Measurements from ENCODE around the gene RALB. TPM values are rescaled to one million over a fixed set of nuclear protein-coding genes. Genes with fewer than 3 reads are reported as not detected.

Gene RALB
- total RNA-seq, 1 donor from 2014 or later, result 65.0 TPM

- peak overlapping the region; percentile 18 for H3K27ac Mint-ChIP-seq
- no peak overlapping the region for H3K4me3 Mint-ChIP-seq (ENCODE audit: low read depth)
- no peaks in the 10 kb centered on the region for H3K9me3 Mint-ChIP-seq
- H3K36me3 Mint-ChIP-seq (ENCODE audit: low read depth), result peaks cover 62% of the 10 kb centered on the region
- no peaks in the 10 kb centered on the region for H3K27me3 Mint-ChIP-seq (ENCODE audit: low read depth)
- no peak for DNase-seq (ENCODE audit: low spot score)
- H3K4me1 Mint-ChIP-seq (ENCODE audit: low read depth), result peaks cover 35% of the 10 kb centered on the region
- intact Hi-C loops (cut with micrococcal nuclease), result no loop called here
Measured at GRCh38 chr2:120283649-120284048, 31.0 kb downstream of the RALB start.

GRCh38 chr2:120285056-120285455, 32.4 kb downstream of the RALB start:
- H3K36me3 Mint-ChIP-seq (ENCODE audit: low read depth), result peaks cover 62% of the 10 kb centered on the region
- H3K9me3 Mint-ChIP-seq, result no peaks in the 10 kb centered on the region
- H3K4me1 Mint-ChIP-seq (ENCODE audit: low read depth), result peaks cover 45% of the 10 kb centered on the region
- H3K4me3 Mint-ChIP-seq (ENCODE audit: low read depth), result no peak overlapping the region
- intact Hi-C loops (cut with micrococcal nuclease), result no loop called here
- no peak for DNase-seq (ENCODE audit: low spot score)
- no peak overlapping the region for H3K27ac Mint-ChIP-seq
- H3K27me3 Mint-ChIP-seq (ENCODE audit: low read depth), result no peaks in the 10 kb centered on the region

- peak overlapping the region; percentile 91 for H3K27ac Mint-ChIP-seq
- H3K4me1 Mint-ChIP-seq (ENCODE audit: low read depth), result peaks cover 68% of the 10 kb centered on the region
- intact Hi-C loops (cut with micrococcal nuclease), result loop anchor here (1.0 to 2.0 kb wide), 3 partner anchors 20 to 55 kb away; no protein-coding TSS in a partner anchor
- no peaks in the 10 kb centered on the region for H3K9me3 Mint-ChIP-seq
- no peaks in the 10 kb centered on the region for H3K27me3 Mint-ChIP-seq (ENCODE audit: low read depth)
- H3K36me3 Mint-ChIP-seq (ENCODE audit: low read depth), result peaks cover 64% of the 10 kb centered on the region
- DNase-seq (ENCODE audit: low spot score), result peak; percentile 16
- peak overlapping the region; percentile 49 for H3K4me3 Mint-ChIP-seq (ENCODE audit: low read depth)
Measured at GRCh38 chr2:120287183-120288015, 34.7 kb downstream of the RALB start.

- DNase-seq (ENCODE audit: low spot score), result no peak
- intact Hi-C loops (cut with micrococcal nuclease), result no loop called here
- no peaks in the 10 kb centered on the region for H3K27me3 Mint-ChIP-seq (ENCODE audit: low read depth)
- peaks cover 69% of the 10 kb centered on the region for H3K4me1 Mint-ChIP-seq (ENCODE audit: low read depth)
- no peaks in the 10 kb centered on the region for H3K9me3 Mint-ChIP-seq
- peak overlapping the region; percentile 91 for H3K27ac Mint-ChIP-seq
- no peak overlapping the region for H3K4me3 Mint-ChIP-seq (ENCODE audit: low read depth)
- H3K36me3 Mint-ChIP-seq (ENCODE audit: low read depth), result peaks cover 61% of the 10 kb centered on the region
Measured at GRCh38 chr2:120288016-120288373, 35.3 kb downstream of the RALB start.

GRCh38 chr2:120289221-120289906, 36.7 kb downstream of the RALB start:
- H3K36me3 Mint-ChIP-seq (ENCODE audit: low read depth), result peaks cover 66% of the 10 kb centered on the region
- no peak overlapping the region for H3K4me3 Mint-ChIP-seq (ENCODE audit: low read depth)
- intact Hi-C loops (cut with micrococcal nuclease), result no loop called here
- peaks cover 78% of the 10 kb centered on the region for H3K4me1 Mint-ChIP-seq (ENCODE audit: low read depth)
- DNase-seq (ENCODE audit: low spot score), result no peak
- no peaks in the 10 kb centered on the region for H3K27me3 Mint-ChIP-seq (ENCODE audit: low read depth)
- no peaks in the 10 kb centered on the region for H3K9me3 Mint-ChIP-seq
- peak overlapping the region; percentile 53 for H3K27ac Mint-ChIP-seq

- Mint-ChIP-seq H3K4me3 (ENCODE audit: low read depth) (no peak overlapping the region), H3K27ac (peak overlapping the region; percentile 68), H3K36me3 (ENCODE audit: low read depth) (peaks cover 69% of the 10 kb centered on the region), H3K9me3 (no peaks in the 10 kb centered on the region), H3K27me3 (ENCODE audit: low read depth) (no peaks in the 10 kb centered on the region), H3K4me1 (ENCODE audit: low read depth) (peaks cover 71% of the 10 kb centered on the region)
- no peak for DNase-seq (ENCODE audit: low spot score)
- intact Hi-C loops (cut with micrococcal nuclease), result no loop called here
Measured at GRCh38 chr2:120290737-120291136, 38.1 kb downstream of the RALB start.

- peak overlapping the region; percentile 37 for H3K4me3 Mint-ChIP-seq (ENCODE audit: low read depth)
- no peaks in the 10 kb centered on the region for H3K9me3 Mint-ChIP-seq
- intact Hi-C loops (cut with micrococcal nuclease), result no loop called here
- H3K27me3 Mint-ChIP-seq (ENCODE audit: low read depth), result no peaks in the 10 kb centered on the region
- peak; percentile 27 for DNase-seq (ENCODE audit: low spot score)
- H3K27ac Mint-ChIP-seq, result peak overlapping the region; percentile 84
- peaks cover 65% of the 10 kb centered on the region for H3K4me1 Mint-ChIP-seq (ENCODE audit: low read depth)
- H3K36me3 Mint-ChIP-seq (ENCODE audit: low read depth), result peaks cover 70% of the 10 kb centered on the region
Measured at GRCh38 chr2:120291401-120292311, 39.0 kb downstream of the RALB start.

- Mint-ChIP-seq H3K4me1 (ENCODE audit: low read depth) (peaks cover 50% of the 10 kb centered on the region), H3K4me3 (ENCODE audit: low read depth) (no peak overlapping the region), H3K9me3 (no peaks in the 10 kb centered on the region), H3K27ac (peak overlapping the region; percentile 29), H3K36me3 (ENCODE audit: low read depth) (peaks cover 75% of the 10 kb centered on the region), H3K27me3 (ENCODE audit: low read depth) (no peaks in the 10 kb centered on the region)
- intact Hi-C loops (cut with micrococcal nuclease), result no loop called here
- no peak for DNase-seq (ENCODE audit: low spot score)
Measured at GRCh38 chr2:120293096-120294007, 40.7 kb downstream of the RALB start.

- Mint-ChIP-seq H3K36me3 (ENCODE audit: low read depth) (peaks cover 77% of the 10 kb centered on the region), H3K27me3 (ENCODE audit: low read depth) (no peaks in the 10 kb centered on the region), H3K27ac (peak overlapping the region; percentile 29), H3K9me3 (no peaks in the 10 kb centered on the region), H3K4me3 (ENCODE audit: low read depth) (no peak overlapping the region), H3K4me1 (ENCODE audit: low read depth) (peaks cover 46% of the 10 kb centered on the region)
- no peak for DNase-seq (ENCODE audit: low spot score)
- intact Hi-C loops (cut with micrococcal nuclease), result no loop called here
Measured at GRCh38 chr2:120294008-120294340, 41.3 kb downstream of the RALB start.

GRCh38 chr2:120298173-120298835, 45.7 kb downstream of the RALB start:
- intact Hi-C loops (cut with micrococcal nuclease), result no loop called here
- H3K36me3 Mint-ChIP-seq (ENCODE audit: low read depth), result peaks cover 75% of the 10 kb centered on the region
- H3K9me3 Mint-ChIP-seq, result no peaks in the 10 kb centered on the region
- no peak for DNase-seq (ENCODE audit: low spot score)
- no peak overlapping the region for H3K27ac Mint-ChIP-seq
- peaks cover 17% of the 10 kb centered on the region for H3K4me1 Mint-ChIP-seq (ENCODE audit: low read depth)
- H3K4me3 Mint-ChIP-seq (ENCODE audit: low read depth), result no peak overlapping the region
- no peaks in the 10 kb centered on the region for H3K27me3 Mint-ChIP-seq (ENCODE audit: low read depth)

- H3K36me3 Mint-ChIP-seq (ENCODE audit: low read depth), result peaks cover 73% of the 10 kb centered on the region
Measured at GRCh38 chr2:120299004-120299403, 46.4 kb downstream of the RALB start.

More at GRCh38 chr2:120299004-120299403, 46.4 kb downstream of the RALB start:
- Mint-ChIP-seq H3K27me3 (ENCODE audit: low read depth) (no peaks in the 10 kb centered on the region), H3K4me1 (ENCODE audit: low read depth) (peaks cover 10% of the 10 kb centered on the region), H3K9me3 (no peaks in the 10 kb centered on the region), H3K4me3 (ENCODE audit: low read depth) (no peak overlapping the region), H3K27ac (no peak overlapping the region)
- intact Hi-C loops (cut with micrococcal nuclease), result no loop called here
- DNase-seq (ENCODE audit: low spot score), result no peak
